GM12878 (cell line): ENCODE data around the gene NAT10. TPM values are rescaled to one million over a fixed set of nuclear protein-coding genes. Genes with fewer than 3 reads are reported as not detected.

Source experiments
- ATAC-seq: fragments of 200-7000 bp; cut with Tn5 transposase; 3 replicates; pipeline ENCODE4 v1.9.1; 2020; ENCODE audit warnings: mild to moderate bottlenecking, moderate library complexity
- BruUV-seq: library from RNA; stranded (reverse); fragments of 400-500 nt; replicated peaks from 2 replicates; lab custom pipeline; 2021; lab: Mats Ljungman, UMichigan
- CTCF ChIA-PET: fragments of 300-600 bp; sonication (Branson Sonifier 250); formaldehyde crosslinking; extraction: SDS; loops from one replicate; lab custom pipeline; 2021; ENCODE audit warnings: inconsistent platforms; lab: Yijun Ruan, JAX
- POLR2A ChIA-PET: fragments of 350-600 bp; formaldehyde crosslinking; extraction: SDS; loops from one replicate; lab custom pipeline; 2021; ENCODE audit warnings: inconsistent platforms; lab: Charles Lee
- RAD21 ChIA-PET: fragments of 300-600 bp; sonication (Branson Sonifier 250); formaldehyde crosslinking; loops from one replicate; lab custom pipeline; 2023; ENCODE audit warnings: antibody characterized with exemption; ENCODE audit not compliant: unreplicated experiment; lab: Charles Lee
- SMC1A ChIA-PET: fragments of 300-600 bp; sonication (Branson Sonifier 250); formaldehyde crosslinking; loops from one replicate; lab custom pipeline; 2023; ENCODE audit not compliant: unreplicated experiment, uncharacterized antibody; lab: Charles Lee
- DNase-seq: peaks from one replicate; pipeline ENCODE4 v3.0.0-alpha.2; 2011; ENCODE audit warnings: low read depth, low spot score
- FAIRE-seq: peaks from 3 replicates; lab custom pipeline; 2011; peaks lifted over from hg19 to GRCh38; lab: Jason Lieb, UNC
- H2AFZ ChIP-seq: 2 replicates; pipeline ENCODE4 v1.6.0; 2011; ENCODE audit warnings: low read depth, low read length, control low read depth; ENCODE audit not compliant: control insufficient read depth
- H3K27ac ChIP-seq: 2 replicates; pipeline ENCODE4 v1.5.1; 2011; ENCODE audit warnings: control low read depth; ENCODE audit not compliant: control insufficient read depth, insufficient read depth
- H3K27me3 ChIP-seq, 2 experiments: replicated peaks in 1 of 2; 2 replicates each; pipeline versions ENCODE4 v1.6.0 to v1.6.1; 2011; ENCODE audit warnings: low read length in 1 of 2; ENCODE audit not compliant: control insufficient read depth in 2 of 2, insufficient read depth in 2 of 2
- H3K36me3 ChIP-seq, 2 experiments: 2 replicates each; pipeline ENCODE4 v1.5.1; 2011; ENCODE audit warnings: low read length in 1 of 2; ENCODE audit not compliant: control insufficient read depth in 2 of 2, insufficient read depth in 2 of 2
- H3K4me1 ChIP-seq: 2 replicates; pipeline ENCODE4 v1.6.1; 2011; ENCODE audit warnings: mild to moderate bottlenecking, low read length, moderate library complexity, mixed read lengths; ENCODE audit not compliant: control insufficient read depth, insufficient read depth
- H3K4me2 ChIP-seq: 2 replicates; pipeline ENCODE4 v1.6.0; 2011; ENCODE audit warnings: control low read depth; ENCODE audit not compliant: control insufficient read depth, insufficient read depth
- H3K4me3 ChIP-seq: fragments of 200-600 bp; sonication (generic); 2 replicates; pipeline ENCODE4 v1.5.1; 2016
- H3K79me2 ChIP-seq: 2 replicates; pipeline ENCODE4 v1.6.0; 2011; ENCODE audit warnings: low read length; ENCODE audit not compliant: control insufficient read depth, insufficient read depth
- H3K9ac ChIP-seq: 2 replicates; pipeline ENCODE4 v1.8.0; 2011; ENCODE audit warnings: low read length, control low read depth, mixed read lengths; ENCODE audit not compliant: control insufficient read depth, insufficient read depth
- H3K9me3 ChIP-seq: replicated peaks from 3 replicates; pipeline ENCODE4 v1.5.1; 2011; ENCODE audit warnings: mild to moderate bottlenecking, low read length; ENCODE audit not compliant: control insufficient read depth, insufficient read depth
- H4K20me1 ChIP-seq: 2 replicates; pipeline ENCODE4 v1.6.0; 2011; ENCODE audit not compliant: control insufficient read depth, insufficient read depth
- CBX5 ChIP-seq: sonication (generic); IDR thresholded peaks from 2 replicates; pipeline ENCODE4 v1.6.1; 2016; ENCODE audit warnings: low read depth, moderate library complexity, mild to moderate bottlenecking, inconsistent platforms
- CREM ChIP-seq: IDR thresholded peaks from 2 replicates; pipeline ENCODE4 v1.6.1; 2014; ENCODE audit warnings: antibody characterized with exemption, low read depth
- KLF5 ChIP-seq: fragments of 450-650 bp; IDR thresholded peaks from 2 replicates; pipeline ENCODE4 v1.6.1; 2014; ENCODE audit warnings: mild to moderate bottlenecking; ENCODE audit not compliant: partially characterized antibody
- MLLT1 ChIP-seq: fragments of 450-650 bp; IDR thresholded peaks from 2 replicates; pipeline ENCODE4 v1.6.1; 2016; ENCODE audit warnings: mild to moderate bottlenecking
- ZNF687 ChIP-seq: fragments of 450-650 bp; IDR thresholded peaks from 2 replicates; pipeline ENCODE4 v1.6.1; 2017; ENCODE audit warnings: mild to moderate bottlenecking, moderate library complexity
- WGBS: methylation state at CpG from one replicate; pipeline ENCODE4 v1.1.6; 2016; ENCODE audit warnings: low lambda C conversion rate; ENCODE audit not compliant: insufficient replicate concordance, insufficient coverage; ENCODE audit errors: missing lambda C conversion rate; 5-methylcytosine and 5-hydroxymethylcytosine counted together
- in situ Hi-C: fragments of 300-500 bp; cut with MboI; formaldehyde crosslinking; loops from 9 replicates; pipeline ENCODE4 v1.14.3; 2018; ENCODE audit warnings: mixed read lengths
- intact Hi-C: fragments of 100-400 bp; cut with micrococcal nuclease; formaldehyde crosslinking; loops from one replicate; pipeline ENCODE4 v1.14.2; 2022; ENCODE audit not compliant: unreplicated experiment
- polyA plus RNA-seq, 11 experiments: library from polyadenylated mRNA; depleted of rRNA in 4 of 11; unstranded in 6 of 11; stranded (reverse) in 5 of 11; fragments of >200 nt; fragmentation: Nextera tagmentation in 4 of 11; fragmentation: Illumina TruSeq in 1 of 11; extraction: Ambion mirVana in 4 of 11; extraction: Trizol in 1 of 11; gene quantifications; 1 replicate in 1 of 11; 2 replicates in 10 of 11; pipeline versions ENCODE4 v1.2.1 to v1.2.3, GENCODE V29; 2011 to 2016; ENCODE audit warnings: inconsistent platforms in 2 of 11, missing spikeins in 2 of 11, low read depth in 1 of 11
- total RNA-seq, 4 experiments: library from RNA; depleted of rRNA in 3 of 4; stranded (reverse); fragments of >200 nt in 3 of 4; fragmentation: Illumina TruSeq in 1 of 4; extraction: Trizol in 1 of 4; gene quantifications; 2 replicates each; pipeline versions ENCODE4 v1.2.1 to v1.2.3, GENCODE V29; 2013 to 2021

The NAT10 gene
- total and polyA plus RNA-seq, 10 of the 15 experiments (the other 5 are each of a cell fraction or from before 2014, with no cell fraction given): 45.1 to 95.5 (median 72.8) TPM

- no peak for TF ChIP-seq KLF5
- Histone ChIP-seq H3K9me3 (no peaks in the 10 kb centered on the region), H3K27ac (no peak overlapping the region), H3K36me3 (peaks cover 27 to 42% of the 10 kb centered on the region in 2 experiments), H3K79me2 (no peaks in the 10 kb centered on the region), H2AFZ (no peak overlapping the region), H3K4me3 (no peak overlapping the region), H3K9ac (no peak overlapping the region), H4K20me1 (no peaks in the 10 kb centered on the region; the same call in 1 of the 2 replicates), H3K4me1 (no peaks in the 10 kb centered on the region), H3K4me2 (no peak overlapping the region), H3K27me3 (no peaks in the 10 kb centered on the region)
- DNase-seq (no peak), FAIRE-seq (no peak), ATAC-seq (no peak)
- intact Hi-C loops (no loop called here), in situ Hi-C loops (no loop called here)
- SMC1A ChIA-PET: interaction anchor here (0.5 kb wide), 1 partner anchor 87 kb away, joined by 3 read pairs; no protein-coding TSS in a partner anchor
- no TSS peak for BruUV-seq
- CTCF ChIA-PET: no interaction called here
- POLR2A ChIA-PET: no interaction called here
- 100% methylated on average over 4 of the region's 4 CpGs for WGBS
- RAD21 ChIA-PET: no interaction called here
Measured at GRCh38 chr11:34120651-34121050, 15.2 kb downstream of the NAT10 start.

- no peaks in the 10 kb centered on the region for H3K9me3 ChIP-seq
- no peak overlapping the region for H2AFZ ChIP-seq
- ChIA-PET POLR2A (no interaction called here), CTCF (no interaction called here), RAD21 (no interaction called here), SMC1A (no interaction called here)
- DNase-seq (no peak), FAIRE-seq (no peak), ATAC-seq (no peak)
- H3K27me3 ChIP-seq: no peaks in the 10 kb centered on the region
- peaks cover 23 to 34% of the 10 kb centered on the region in 2 experiments for H3K36me3 ChIP-seq
- no peaks in the 10 kb centered on the region; the same call in 1 of the 2 replicates for H4K20me1 ChIP-seq
- no peak overlapping the region for H3K27ac ChIP-seq
- intact Hi-C loops: no loop called here
- H3K79me2 ChIP-seq: no peaks in the 10 kb centered on the region
- TSS peak; percentile 31 for BruUV-seq
- no peak for TF ChIP-seq ZNF687
- no peak for TF ChIP-seq CBX5
- TF ChIP-seq CREM: no peak
- no peak for TF ChIP-seq MLLT1
- H3K9ac ChIP-seq: no peak overlapping the region
- no peak overlapping the region for H3K4me3 ChIP-seq
- no peak overlapping the region for H3K4me2 ChIP-seq
- in situ Hi-C loops: no loop called here
- WGBS: 94% methylated on average over 4 of the region's 4 CpGs
- no peaks in the 10 kb centered on the region for H3K4me1 ChIP-seq
Measured at GRCh38 chr11:34124885-34125668, 19.6 kb downstream of the NAT10 start.
